MCF 10A (cell line): ENCODE results near the gene CANX. TPM values are rescaled to one million over a fixed set of nuclear protein-coding genes. Genes with fewer than 3 reads are reported as not detected.

Source experiments
- BruUV-seq: library from RNA; stranded (reverse); fragments of 400-500 nt; replicated peaks from 2 replicates; lab custom pipeline; 2021; lab: Mats Ljungman, UMichigan
- CTCF ChIA-PET: fragments of 300-600 bp; sonication (Branson Sonifier 250); formaldehyde crosslinking; extraction: SDS; loops from one replicate; lab custom pipeline; 2021; ENCODE audit warnings: antibody characterized with exemption, inconsistent platforms; lab: Yijun Ruan, JAX
- POLR2A ChIA-PET: fragments of 300-600, 350-650 bp; sonication (Branson Sonifier 250); formaldehyde crosslinking; extraction: SDS; loops from one replicate; lab custom pipeline; 2020; ENCODE audit warnings: antibody characterized with exemption, inconsistent platforms; lab: Yijun Ruan, JAX
- DNase-seq: peaks from one replicate; pipeline ENCODE4 v3.0.0-alpha.2; 2018; ENCODE audit not compliant: unreplicated experiment
- H3K27ac Mint-ChIP-seq: one replicate; pipeline ENCODE4 v1.8.0; 2022; ENCODE audit warnings: mild to moderate bottlenecking, low read depth, mixed read lengths; ENCODE audit not compliant: unreplicated experiment
- H3K27me3 Mint-ChIP-seq: one replicate; pipeline ENCODE4 v1.8.0; 2022; ENCODE audit warnings: mixed read lengths; ENCODE audit not compliant: insufficient read depth, unreplicated experiment
- H3K36me3 Mint-ChIP-seq: one replicate; pipeline ENCODE4 v1.8.0; 2022; ENCODE audit warnings: mild to moderate bottlenecking, moderate library complexity, mixed read lengths; ENCODE audit not compliant: insufficient read depth, unreplicated experiment
- H3K4me1 Mint-ChIP-seq: one replicate; pipeline ENCODE4 v1.8.0; 2022; ENCODE audit warnings: mixed read lengths; ENCODE audit not compliant: insufficient read depth, unreplicated experiment
- H3K4me3 Mint-ChIP-seq: one replicate; pipeline ENCODE4 v1.8.0; 2022; ENCODE audit warnings: mild to moderate bottlenecking, moderate library complexity, mixed read lengths; ENCODE audit not compliant: unreplicated experiment
- H3K9me3 Mint-ChIP-seq: one replicate; pipeline ENCODE4 v1.8.0; 2022; ENCODE audit warnings: mixed read lengths; ENCODE audit not compliant: unreplicated experiment
- intact Hi-C: fragments of 100-400 bp; cut with micrococcal nuclease; formaldehyde crosslinking; loops from 2 replicates; pipeline ENCODE4 v1.14.1; 2022
- total RNA-seq: library from RNA; stranded (reverse); gene quantifications from 2 replicates; pipeline ENCODE4 v1.2.3, GENCODE V29; 2022
- TF ChIP-seq, protein P1 (sequence below): fragments of 200-600 bp; IDR thresholded peaks from one replicate; pipeline ENCODE4 v1.8.0; 2022; ENCODE audit warnings: antibody characterized with exemption, mild to moderate bottlenecking; ENCODE audit not compliant: unreplicated experiment

CANX gene
- total RNA-seq, 1 experiment from 2014 or later = 1,781 TPM

- H3K36me3 Mint-ChIP-seq = peaks cover 55% of the 10 kb centered on the region
- H3K4me3 Mint-ChIP-seq = no peak overlapping the region
- H3K27me3 Mint-ChIP-seq = no peaks in the 10 kb centered on the region
- no peak overlapping the region for H3K27ac Mint-ChIP-seq
- DNase-seq = no peak
- no TSS peak for BruUV-seq
- ChIA-PET POLR2A (interaction anchor here (0.5 to 1.3 kb wide), 4 partner anchors 16 to 1427 kb away, joined by 3 to 6 read pairs (median 3); no protein-coding TSS in a partner anchor), CTCF (interaction anchor here (0.9 to 3.9 kb wide), 4 partner anchors 9 to 16 kb away, joined by 3 to 19 read pairs (median 9); no protein-coding TSS in a partner anchor)
- TF ChIP-seq, protein P1, sequence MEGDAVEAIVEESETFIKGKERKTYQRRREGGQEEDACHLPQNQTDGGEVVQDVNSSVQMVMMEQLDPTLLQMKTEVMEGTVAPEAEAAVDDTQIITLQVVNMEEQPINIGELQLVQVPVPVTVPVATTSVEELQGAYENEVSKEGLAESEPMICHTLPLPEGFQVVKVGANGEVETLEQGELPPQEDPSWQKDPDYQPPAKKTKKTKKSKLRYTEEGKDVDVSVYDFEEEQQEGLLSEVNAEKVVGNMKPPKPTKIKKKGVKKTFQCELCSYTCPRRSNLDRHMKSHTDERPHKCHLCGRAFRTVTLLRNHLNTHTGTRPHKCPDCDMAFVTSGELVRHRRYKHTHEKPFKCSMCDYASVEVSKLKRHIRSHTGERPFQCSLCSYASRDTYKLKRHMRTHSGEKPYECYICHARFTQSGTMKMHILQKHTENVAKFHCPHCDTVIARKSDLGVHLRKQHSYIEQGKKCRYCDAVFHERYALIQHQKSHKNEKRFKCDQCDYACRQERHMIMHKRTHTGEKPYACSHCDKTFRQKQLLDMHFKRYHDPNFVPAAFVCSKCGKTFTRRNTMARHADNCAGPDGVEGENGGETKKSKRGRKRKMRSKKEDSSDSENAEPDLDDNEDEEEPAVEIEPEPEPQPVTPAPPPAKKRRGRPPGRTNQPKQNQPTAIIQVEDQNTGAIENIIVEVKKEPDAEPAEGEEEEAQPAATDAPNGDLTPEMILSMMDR = no peak
- no peaks in the 10 kb centered on the region for H3K4me1 Mint-ChIP-seq
- intact Hi-C loops = no loop called here
- H3K9me3 Mint-ChIP-seq = no peaks in the 10 kb centered on the region
These were observed 81.1 kb downstream of the CANX start for GRCh38 chr5:179779826-179780225.

DNA sequence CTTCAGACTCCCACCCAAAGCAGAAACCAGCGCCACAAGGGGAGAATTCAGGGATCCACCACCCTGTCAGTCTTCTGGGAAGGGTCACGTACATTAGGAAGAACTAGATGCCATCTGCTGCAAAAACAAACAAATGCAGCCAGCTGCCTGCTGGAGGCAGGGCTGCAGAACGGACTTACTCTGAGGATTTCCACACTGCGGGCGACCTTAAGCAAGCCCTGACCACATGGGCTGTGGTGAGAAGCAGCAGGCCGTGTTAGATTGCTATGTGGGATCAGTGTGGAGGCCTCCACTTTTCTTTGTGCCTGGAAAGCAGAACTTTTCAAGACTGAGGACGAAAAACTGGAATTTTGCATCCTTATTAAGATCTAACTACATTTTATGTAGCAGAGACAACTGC is 81.6 kb downstream of the CANX start:
- Mint-ChIP-seq H3K9me3 (no peaks in the 10 kb centered on the region), H3K4me1 (no peaks in the 10 kb centered on the region), H3K36me3 (peaks cover 53% of the 10 kb centered on the region), H3K27me3 (no peaks in the 10 kb centered on the region), H3K4me3 (no peak overlapping the region), H3K27ac (no peak overlapping the region)
- BruUV-seq = no TSS peak
- no peak for DNase-seq
- ChIA-PET POLR2A (interaction anchor here (1.1 to 1.3 kb wide), 3 partner anchors 11 to 59 kb away, joined by 3 to 6 read pairs (median 3); no protein-coding TSS in a partner anchor), CTCF (interaction anchor here (0.9 to 3.9 kb wide), 3 partner anchors 9 to 14 kb away, joined by 3 to 14 read pairs (median 4); no protein-coding TSS in a partner anchor)
- TF ChIP-seq, protein P1 = no peak
- intact Hi-C loops = no loop called here

Other genes with a start within 250 kb of the CANX start
- gene RUFY1, start 148.4 kb upstream of the CANX start, total RNA-seq = 64.7 and 77.0 TPM in 2 replicates
- 907 and 981 TPM in 2 replicates for gene HNRNPH1, start 75.3 kb upstream of the CANX start, total RNA-seq
- not detected in 2 replicates for gene CBY3, start 17.9 kb upstream of the CANX start, total RNA-seq
- gene MAML1, start 33.9 kb downstream of the CANX start, total RNA-seq = 36.4 and 38.4 TPM in 2 replicates
- gene LTC4S, start 95.0 kb downstream of the CANX start, total RNA-seq = 2.1 and 2.2 TPM in 2 replicates
- 153 and 198 TPM in 2 replicates for gene MGAT4B, start 107.9 kb downstream of the CANX start, total RNA-seq
- gene SQSTM1, start 121.9 kb downstream of the CANX start, total RNA-seq = 612 and 1,251 TPM in 2 replicates
- gene MRNIP, start 159.8 kb downstream of the CANX start, total RNA-seq = 40.3 and 42.8 TPM in 2 replicates
- 162 and 166 TPM in 2 replicates for gene TBC1D9B, start 208.9 kb downstream of the CANX start, total RNA-seq